ENCODE measurements around the gene ASAP2. TPM values are rescaled to one million over a fixed set of nuclear protein-coding genes. Genes with fewer than 3 reads are reported as not detected.
A peak's percentile ranks its signal among the peaks of the same experiment; 100 is the strongest.

The ASAP2 gene
- total RNA-seq, 2 experiments from 2014 or later: 0.16 TPM; not detected in 1

- Histone ChIP-seq H3K4me3 (ENCODE audit: low read length) (no peak overlapping the region), H3K4me1 (ENCODE audit: insufficient read depth, low read length) (no peaks in the 10 kb centered on the region), H3K27ac (ENCODE audit: low read depth in 1 of 2, low read length in 2 of 2) (no peak overlapping the region), H3K9me3 (ENCODE audit: control insufficient read depth in 1 of 2, insufficient read depth in 1 of 2, low read length in 2 of 2) (no peaks in the 10 kb centered on the region), H3K27me3 (ENCODE audit: control insufficient read depth in 1 of 2, insufficient read depth in 2 of 2, low read length in 2 of 2) (no peaks in the 10 kb centered on the region), H3K36me3 (ENCODE audit: insufficient read depth, low read length) (no peaks in the 10 kb centered on the region)
- ChIA-PET CTCF (no interaction called here), POLR2A (no interaction called here)
- no peak overlapping the region for H3K4me3 Mint-ChIP-seq
- H3K36me3 Mint-ChIP-seq (ENCODE audit: low read depth): no peaks in the 10 kb centered on the region
- DNase-seq (peak in 1 of 14 experiments; percentile 8), ATAC-seq (ENCODE audit: poor library complexity) (no peak)
- no peaks in the 10 kb centered on the region for H3K4me1 Mint-ChIP-seq (ENCODE audit: low read depth)
- H3K27ac Mint-ChIP-seq: no peak overlapping the region
- intact Hi-C loops (cut with DNase I, micrococcal nuclease): no loop called here
- H3K27me3 Mint-ChIP-seq: peaks cover 18% of the 10 kb centered on the region
- H3K9me3 Mint-ChIP-seq: no peaks in the 10 kb centered on the region
- TF ChIP-seq CTCF (IDR thresholded peaks at IDR 0.05): no peak
These were observed 37.8 kb upstream of the ASAP2 start for GRCh38 chr2:9168821-9169221.

GRCh38 chr2:9169349-9170107 lies 37.1 kb upstream of the ASAP2 start:
- CTCF ChIA-PET: no interaction called here
- Histone ChIP-seq H3K4me3 (ENCODE audit: low read length) (no peak overlapping the region), H3K27me3 (ENCODE audit: control insufficient read depth in 1 of 2, insufficient read depth in 2 of 2, low read length in 2 of 2) (no peaks in the 10 kb centered on the region), H3K4me1 (ENCODE audit: insufficient read depth, low read length) (no peaks in the 10 kb centered on the region), H3K9me3 (ENCODE audit: control insufficient read depth in 1 of 2, insufficient read depth in 1 of 2, low read length in 2 of 2) (no peaks in the 10 kb centered on the region), H3K36me3 (ENCODE audit: insufficient read depth, low read length) (no peaks in the 10 kb centered on the region), H3K27ac (ENCODE audit: low read depth in 1 of 2, low read length in 2 of 2) (no peak overlapping the region)
- Mint-ChIP-seq H3K4me3 (no peak overlapping the region), H3K4me1 (ENCODE audit: low read depth) (no peaks in the 10 kb centered on the region), H3K36me3 (ENCODE audit: low read depth) (no peaks in the 10 kb centered on the region), H3K27ac (no peak overlapping the region), H3K9me3 (no peaks in the 10 kb centered on the region), H3K27me3 (peaks cover 18% of the 10 kb centered on the region)
- DNase-seq: peak in 1 of 14 experiments; percentile 11
- intact Hi-C loops (cut with DNase I, micrococcal nuclease): no loop called here
- POLR2A ChIA-PET: no interaction called here
- no peak for ATAC-seq (ENCODE audit: poor library complexity)
- no peak for TF ChIP-seq CTCF (IDR thresholded peaks at IDR 0.05)

- no peak for DNase-seq
- CTCF ChIA-PET: no interaction called here
- peaks cover 18% of the 10 kb centered on the region for H3K27me3 Mint-ChIP-seq
- no peaks in the 10 kb centered on the region for H3K36me3 ChIP-seq (ENCODE audit: insufficient read depth, low read length)
- H3K36me3 Mint-ChIP-seq (ENCODE audit: low read depth): no peaks in the 10 kb centered on the region
- TF ChIP-seq CTCF (IDR thresholded peaks at IDR 0.05): no peak
- no peaks in the 10 kb centered on the region for H3K9me3 Mint-ChIP-seq
- H3K4me1 ChIP-seq (ENCODE audit: insufficient read depth, low read length): no peaks in the 10 kb centered on the region
- H3K27ac ChIP-seq (ENCODE audit: low read depth in 1 of 2, low read length in 2 of 2): no peak overlapping the region
- no peak overlapping the region for H3K4me3 ChIP-seq (ENCODE audit: low read length)
- H3K27me3 ChIP-seq (ENCODE audit: control insufficient read depth in 1 of 2, insufficient read depth in 2 of 2, low read length in 2 of 2): no peaks in the 10 kb centered on the region
- no peaks in the 10 kb centered on the region for H3K4me1 Mint-ChIP-seq (ENCODE audit: low read depth)
- ATAC-seq (ENCODE audit: poor library complexity): no peak
- H3K4me3 Mint-ChIP-seq: no peak overlapping the region
- intact Hi-C loops (cut with DNase I, micrococcal nuclease): no loop called here
- H3K27ac Mint-ChIP-seq: no peak overlapping the region
- no peaks in the 10 kb centered on the region for H3K9me3 ChIP-seq (ENCODE audit: control insufficient read depth in 1 of 2, insufficient read depth in 1 of 2, low read length in 2 of 2)
- POLR2A ChIA-PET: no interaction called here
These were observed 36.0 kb upstream of the ASAP2 start for GRCh38 chr2:9170458-9171130.
